GM13977 (cell line): ENCODE results near the gene EPHB1.
A peak's percentile ranks its signal among the peaks of the same experiment; 100 is the strongest.

Source experiments
- DNase-seq: peaks from one replicate; pipeline ENCODE4 v3.0.0; 2012; ENCODE audit warnings: low spot score
- in situ Hi-C: fragments of 300-500 bp; cut with MboI; formaldehyde crosslinking; loops from one replicate; pipeline ENCODE4 v1.12.0; 2022; ENCODE audit warnings: low sequenced_read_pairs, low pct_unique_long_range_greater_than_20kb, mixed read lengths, inconsistent platforms; ENCODE audit not compliant: unreplicated experiment
- TF ChIP-seq, protein P1 (sequence below): IDR thresholded peaks from 2 replicates; pipeline ENCODE4 v1.5.1; 2012; ENCODE audit warnings: mild to moderate bottlenecking, control low read depth; ENCODE audit not compliant: insufficient read depth; ENCODE audit errors: extremely low read depth, missing control alignments

The EPHB1 gene

DNA sequence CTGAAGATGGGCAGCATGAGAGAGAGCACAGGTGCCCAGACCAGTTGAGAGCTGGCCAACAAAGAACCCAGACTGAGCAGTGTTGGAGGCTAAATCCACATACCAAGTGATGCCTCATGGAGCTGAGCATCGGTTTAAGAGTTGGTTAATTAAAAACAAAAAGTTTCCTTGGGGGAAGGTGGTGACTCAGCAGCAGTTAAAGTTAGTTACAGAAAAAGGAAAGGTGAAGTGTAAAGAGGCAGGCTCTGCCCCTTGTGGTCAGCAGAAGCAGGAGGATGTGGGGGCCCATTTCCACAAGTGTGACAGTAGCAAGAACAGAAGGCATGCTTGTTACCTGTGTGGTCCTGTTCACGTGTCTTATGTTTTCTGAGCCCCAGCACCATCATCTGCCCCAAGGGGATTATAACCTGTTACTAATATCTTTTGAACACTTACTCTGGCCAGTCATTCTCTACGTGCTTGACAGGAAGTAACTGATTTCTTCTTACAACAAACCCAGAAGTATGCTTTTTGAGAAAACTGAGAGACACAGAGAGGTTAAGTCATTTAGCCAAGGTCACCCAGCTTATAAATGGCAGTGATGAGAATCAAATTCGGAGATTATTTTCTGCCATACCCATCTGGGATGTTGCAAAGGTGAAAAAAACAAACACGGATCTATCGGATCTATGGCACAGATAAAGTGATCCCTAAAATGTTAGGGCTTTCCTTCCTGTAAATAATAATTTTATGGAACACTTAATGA is 91.0 kb downstream of the EPHB1 start:
- in situ Hi-C loops, result no loop called here
- peak; percentile 54 for DNase-seq
- TF ChIP-seq, protein P1, sequence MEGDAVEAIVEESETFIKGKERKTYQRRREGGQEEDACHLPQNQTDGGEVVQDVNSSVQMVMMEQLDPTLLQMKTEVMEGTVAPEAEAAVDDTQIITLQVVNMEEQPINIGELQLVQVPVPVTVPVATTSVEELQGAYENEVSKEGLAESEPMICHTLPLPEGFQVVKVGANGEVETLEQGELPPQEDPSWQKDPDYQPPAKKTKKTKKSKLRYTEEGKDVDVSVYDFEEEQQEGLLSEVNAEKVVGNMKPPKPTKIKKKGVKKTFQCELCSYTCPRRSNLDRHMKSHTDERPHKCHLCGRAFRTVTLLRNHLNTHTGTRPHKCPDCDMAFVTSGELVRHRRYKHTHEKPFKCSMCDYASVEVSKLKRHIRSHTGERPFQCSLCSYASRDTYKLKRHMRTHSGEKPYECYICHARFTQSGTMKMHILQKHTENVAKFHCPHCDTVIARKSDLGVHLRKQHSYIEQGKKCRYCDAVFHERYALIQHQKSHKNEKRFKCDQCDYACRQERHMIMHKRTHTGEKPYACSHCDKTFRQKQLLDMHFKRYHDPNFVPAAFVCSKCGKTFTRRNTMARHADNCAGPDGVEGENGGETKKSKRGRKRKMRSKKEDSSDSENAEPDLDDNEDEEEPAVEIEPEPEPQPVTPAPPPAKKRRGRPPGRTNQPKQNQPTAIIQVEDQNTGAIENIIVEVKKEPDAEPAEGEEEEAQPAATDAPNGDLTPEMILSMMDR, result peak; percentile 27

DNA sequence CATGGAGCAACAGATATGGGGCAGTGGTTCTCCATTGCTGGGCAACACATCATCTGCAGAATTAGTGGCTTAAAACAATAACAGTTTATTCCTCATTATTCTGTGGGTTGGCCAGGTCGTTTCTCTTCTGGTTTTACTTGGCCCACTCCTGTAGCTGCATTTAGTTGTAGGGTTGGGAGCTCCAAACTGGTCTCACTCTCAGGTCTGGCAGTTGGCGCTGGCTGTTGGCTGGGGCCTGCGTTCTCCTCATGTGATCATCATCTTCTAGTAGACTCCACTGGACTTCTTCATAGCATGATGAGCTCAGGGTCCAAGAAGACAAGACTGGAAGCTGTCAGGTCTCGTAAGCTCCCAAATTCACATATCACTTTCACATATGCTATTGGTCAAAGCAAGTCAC is 91.9 kb downstream of the EPHB1 start:
- in situ Hi-C loops, result no loop called here
- TF ChIP-seq, protein P1, result no peak
- DNase-seq, result no peak

DNA sequence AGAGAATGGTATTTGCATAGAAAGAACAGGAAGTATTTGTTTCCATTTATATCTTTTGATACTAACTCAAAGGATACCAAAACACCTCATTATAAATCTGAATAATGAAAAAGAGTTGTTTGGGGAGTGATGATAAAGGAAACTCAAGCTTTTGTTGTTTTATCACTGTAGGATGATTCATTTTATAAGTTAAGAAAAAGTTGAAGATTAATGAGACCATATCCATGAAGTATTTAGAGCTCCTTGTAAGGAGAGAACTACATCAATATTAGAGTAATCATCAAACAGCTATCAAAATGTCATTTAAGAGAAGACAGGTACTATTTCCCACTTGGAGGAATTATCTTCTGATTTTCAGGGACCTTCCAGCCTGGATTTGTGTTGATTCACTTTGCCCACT is 92.5 kb downstream of the EPHB1 start:
- in situ Hi-C loops, result no loop called here
- no peak for DNase-seq
- TF ChIP-seq, protein P1, result no peak

DNA sequence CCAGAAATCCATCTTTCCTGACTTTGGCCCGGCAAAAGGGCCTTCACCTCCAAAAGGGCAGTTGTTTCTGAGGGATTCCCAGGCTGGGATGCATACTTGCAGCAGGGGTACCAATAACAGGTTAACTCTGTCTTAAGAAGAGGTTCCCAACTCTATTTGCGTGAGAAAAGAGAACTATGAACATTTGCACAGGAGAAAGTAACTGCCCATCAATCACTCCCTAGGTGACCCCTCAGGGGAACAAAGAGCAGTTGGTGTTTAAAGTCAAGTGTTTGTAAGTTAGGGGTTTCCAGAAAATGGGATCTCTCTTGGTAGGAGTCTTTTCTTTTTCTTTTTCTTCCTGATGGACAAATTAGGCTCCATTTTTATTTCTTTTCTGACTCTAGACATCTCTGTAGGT is 97.3 kb downstream of the EPHB1 start:
- TF ChIP-seq, protein P1, result no peak
- in situ Hi-C loops, result no loop called here
- no peak for DNase-seq

DNA sequence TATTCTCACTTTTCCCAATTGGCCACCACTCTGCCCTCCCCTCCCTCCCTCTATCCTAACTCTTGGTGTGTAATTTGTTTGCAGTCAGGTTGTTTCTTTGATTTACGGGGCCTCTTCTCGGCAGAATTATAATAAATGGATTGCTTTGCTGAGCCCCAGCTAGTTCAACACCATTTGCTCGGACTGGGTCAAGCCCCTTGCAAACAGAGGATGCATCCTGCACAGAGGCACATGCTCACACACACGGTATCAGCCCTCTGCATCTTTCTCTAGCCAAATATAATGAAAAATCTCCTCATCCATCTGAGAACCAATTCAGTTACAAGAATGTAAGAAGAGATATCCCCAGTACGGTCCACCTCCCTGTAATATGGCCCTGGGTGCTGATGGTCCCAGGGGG is 97.7 kb downstream of the EPHB1 start:
- no peak for DNase-seq
- in situ Hi-C loops, result no loop called here
- TF ChIP-seq, protein P1, result no peak

DNA sequence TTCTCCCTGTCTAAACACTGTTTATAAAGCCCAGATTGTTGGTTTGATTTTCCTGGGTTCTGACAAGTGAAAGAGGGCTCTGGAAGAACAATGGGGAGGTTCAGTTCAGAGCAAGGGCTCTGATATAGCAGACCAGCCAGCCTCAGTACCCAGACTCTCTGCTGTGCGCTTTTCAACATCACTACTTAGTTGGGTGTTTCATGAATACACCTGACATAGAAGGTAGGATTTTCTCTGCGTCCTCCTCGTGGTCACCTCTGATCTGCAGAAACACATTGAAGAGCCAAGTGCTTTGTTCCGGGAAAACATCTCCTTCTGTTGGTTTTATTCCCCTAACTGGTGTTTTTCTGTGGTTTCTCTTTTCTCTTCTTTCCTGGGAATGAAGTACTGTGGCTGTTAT is 99.5 kb downstream of the EPHB1 start:
- no peak for DNase-seq
- in situ Hi-C loops, result no loop called here
- TF ChIP-seq, protein P1, result no peak
